ENCODE data around the gene MBTPS1.

Gene MBTPS1

GRCh38 chr16:84093120-84093878, 23.4 kb downstream of the MBTPS1 start (continued):
- TF ChIP-seq ELK4 (IDR thresholded peaks at IDR 0.05; ENCODE audit: borderline replicate concordance, low read depth, low read length) = no peak

- Histone ChIP-seq H3K4me1 (ENCODE audit: control insufficient read depth, insufficient read depth, low read length) (no peaks in the 10 kb centered on the region; the same call in 1 of the 2 replicates), H3K27ac (ENCODE audit: extremely low read depth, low read depth, low read length) (no peak overlapping the region), H3K4me3 (ENCODE audit: low read depth, low read length) (no peak overlapping the region), H3K9me3 (ENCODE audit: control insufficient read depth, insufficient read depth, low read depth, low read length) (no peaks in the 10 kb centered on the region), H3K36me3 (ENCODE audit: control insufficient read depth in 2 of 2, insufficient read depth in 1 of 2, low read length in 2 of 2) (peaks cover 8 to 98% of the 10 kb centered on the region in 2 experiments)
- ChIA-PET POLR2A (no interaction called here), CTCF (interaction anchor here (0.6 to 2.4 kb wide), 3 partner anchors 12 to 84 kb away, joined by 3 to 6 read pairs (median 4); no protein-coding TSS in a partner anchor)
- TF ChIP-seq BCL6B (tag by site-specific recombination; IDR thresholded peaks at IDR 0.05) (no peak), EGR2 (tag by site-specific recombination; IDR thresholded peaks at IDR 0.05; ENCODE audit: low read depth) (peak; percentile 28; the same call in 1 of the 2 replicates), ZFHX2 (tag by site-specific recombination; conservative IDR thresholded peaks at IDR 0.05) (0 out of 2 replicates have a peak, but pooled peaks have one; percentile 28)
Measured at GRCh38 chr16:84091460-84091859, 25.3 kb downstream of the MBTPS1 start.

GRCh38 chr16:84090211-84090610, 26.5 kb downstream of the MBTPS1 start:
- Histone ChIP-seq H3K27ac (ENCODE audit: extremely low read depth, low read depth, low read length) (no peak overlapping the region), H3K4me1 (ENCODE audit: control insufficient read depth, insufficient read depth, low read length) (no peaks in the 10 kb centered on the region), H3K4me3 (ENCODE audit: low read depth, low read length) (no peak overlapping the region), H3K9me3 (ENCODE audit: control insufficient read depth, insufficient read depth, low read depth, low read length) (no peaks in the 10 kb centered on the region), H3K36me3 (ENCODE audit: control insufficient read depth in 2 of 2, insufficient read depth in 1 of 2, low read length in 2 of 2) (peaks cover 8 to 94% of the 10 kb centered on the region in 2 experiments; a peak in 2 of 3 replicates)
- POLR2A ChIA-PET = no interaction called here
- CTCF ChIA-PET = interaction anchor here (0.6 to 6.7 kb wide), 8 partner anchors 19 to 1104 kb away, joined by 3 to 65 read pairs (median 4); partner anchors contain the start of gene TAF1C
- TF ChIP-seq INSM2 (tag by site-specific recombination; IDR thresholded peaks at IDR 0.05) = no peak
- no peak for TF ChIP-seq ELK4 (IDR thresholded peaks at IDR 0.05; ENCODE audit: borderline replicate concordance, low read depth, low read length)
- TF ChIP-seq ZNF560 (tag by site-specific recombination; IDR thresholded peaks at IDR 0.05; ENCODE audit: borderline replicate concordance) = no peak
- TF ChIP-seq ZNF654 (tag by site-specific recombination; IDR thresholded peaks at IDR 0.05; ENCODE audit: low read depth) = no peak
- no peak for TF ChIP-seq ZNF658 (tag by site-specific recombination; IDR thresholded peaks at IDR 0.05)
- TF ChIP-seq ZNF146 (tag by site-specific recombination; IDR thresholded peaks at IDR 0.05) = no peak
- TF ChIP-seq ZNF292 (tag by site-specific recombination; IDR thresholded peaks at IDR 0.05; ENCODE audit: borderline replicate concordance, low read depth) = no peak
- TF ChIP-seq SP2 (tag by site-specific recombination; IDR thresholded peaks at IDR 0.05) = no peak
- no peak for TF ChIP-seq SALL2 (tag by site-specific recombination; IDR thresholded peaks at IDR 0.05; ENCODE audit: borderline replicate concordance)
- TF ChIP-seq WT1 (tag by site-specific recombination; IDR thresholded peaks at IDR 0.05) = no peak
- no peak for TF ChIP-seq ZNF555 (tag by site-specific recombination; conservative IDR thresholded peaks at IDR 0.05)
- TF ChIP-seq ZNF302 (tag by site-specific recombination; IDR thresholded peaks at IDR 0.05; ENCODE audit: low read depth) = no peak
- no peak for TF ChIP-seq ZNF221 (tag by site-specific recombination; IDR thresholded peaks at IDR 0.05; ENCODE audit: borderline replicate concordance)
- no peak for TF ChIP-seq ZBTB1 (tag by site-specific recombination; IDR thresholded peaks at IDR 0.05)
- no peak for TF ChIP-seq ZNF10 (tag by site-specific recombination; IDR thresholded peaks at IDR 0.05)
- TF ChIP-seq KLF9 (tag by site-specific recombination; IDR thresholded peaks at IDR 0.05; ENCODE audit: low read depth) = no peak
- no peak for TF ChIP-seq ZNF362 (tag by site-specific recombination; IDR thresholded peaks at IDR 0.05)
- TF ChIP-seq ZNF121 (tag by site-specific recombination; IDR thresholded peaks at IDR 0.05) = no peak

Data from HEK293 (cell line).